ENCODE data around the gene RABGAP1L.
"Not testable (repeated sequence)": the region's sequence is repeated elsewhere in the genome, so short reads cannot be mapped to it uniquely, and the experiment has no call there.

- not testable (repeated sequence) for TF ChIP-seq POLR2A (IDR thresholded peaks at IDR 0.05; ENCODE audit: low read depth); CTCF (IDR thresholded peaks at IDR 0.05); EP300 (IDR thresholded peaks at IDR 0.05); POLR2AphosphoS5 (IDR thresholded peaks at IDR 0.05)
These were observed 357.4 kb downstream of the RABGAP1L start for GRCh38 chr1:174516755-174517154.
